ENCODE results near the gene TMC3.

DNA sequence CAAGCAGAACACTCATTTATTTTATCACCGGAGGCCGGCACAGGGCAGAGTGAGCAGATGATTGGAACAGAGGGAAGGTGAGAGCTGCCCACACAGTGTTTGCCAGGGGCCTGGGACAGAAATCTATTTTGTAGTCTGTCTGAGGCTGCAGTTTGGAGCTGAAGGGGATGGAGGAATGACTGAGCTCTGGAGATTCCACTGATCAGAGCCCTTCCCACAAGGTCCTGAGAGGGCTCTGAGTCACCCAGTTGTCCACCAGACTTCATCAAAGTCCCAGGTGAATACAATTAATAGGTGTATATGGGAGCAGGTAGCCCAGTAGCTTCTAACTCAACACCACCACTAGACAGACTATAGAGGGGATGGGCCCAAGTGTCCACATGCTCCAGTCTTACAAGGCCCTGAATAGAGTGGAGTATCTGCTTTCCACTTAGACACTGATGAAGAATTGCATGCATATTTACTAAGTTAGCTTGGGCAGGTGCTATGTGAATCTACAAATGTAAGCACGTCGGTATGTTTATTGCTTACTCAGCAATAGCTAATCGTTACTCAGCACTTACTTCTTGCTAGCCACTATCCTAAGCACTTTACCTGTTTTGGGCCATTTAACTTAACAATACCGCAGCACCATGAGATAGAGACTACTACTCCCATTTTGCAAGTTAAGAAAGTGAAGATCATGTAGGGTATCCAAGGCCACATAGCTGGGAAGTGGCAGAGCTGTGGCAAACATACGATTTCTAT lies 47.4 kb downstream of the TMC3 start:
- TF ChIP-seq, protein P1, sequence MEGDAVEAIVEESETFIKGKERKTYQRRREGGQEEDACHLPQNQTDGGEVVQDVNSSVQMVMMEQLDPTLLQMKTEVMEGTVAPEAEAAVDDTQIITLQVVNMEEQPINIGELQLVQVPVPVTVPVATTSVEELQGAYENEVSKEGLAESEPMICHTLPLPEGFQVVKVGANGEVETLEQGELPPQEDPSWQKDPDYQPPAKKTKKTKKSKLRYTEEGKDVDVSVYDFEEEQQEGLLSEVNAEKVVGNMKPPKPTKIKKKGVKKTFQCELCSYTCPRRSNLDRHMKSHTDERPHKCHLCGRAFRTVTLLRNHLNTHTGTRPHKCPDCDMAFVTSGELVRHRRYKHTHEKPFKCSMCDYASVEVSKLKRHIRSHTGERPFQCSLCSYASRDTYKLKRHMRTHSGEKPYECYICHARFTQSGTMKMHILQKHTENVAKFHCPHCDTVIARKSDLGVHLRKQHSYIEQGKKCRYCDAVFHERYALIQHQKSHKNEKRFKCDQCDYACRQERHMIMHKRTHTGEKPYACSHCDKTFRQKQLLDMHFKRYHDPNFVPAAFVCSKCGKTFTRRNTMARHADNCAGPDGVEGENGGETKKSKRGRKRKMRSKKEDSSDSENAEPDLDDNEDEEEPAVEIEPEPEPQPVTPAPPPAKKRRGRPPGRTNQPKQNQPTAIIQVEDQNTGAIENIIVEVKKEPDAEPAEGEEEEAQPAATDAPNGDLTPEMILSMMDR (IDR thresholded peaks at IDR 0.05) = no peak
- TF ChIP-seq, protein P2, sequence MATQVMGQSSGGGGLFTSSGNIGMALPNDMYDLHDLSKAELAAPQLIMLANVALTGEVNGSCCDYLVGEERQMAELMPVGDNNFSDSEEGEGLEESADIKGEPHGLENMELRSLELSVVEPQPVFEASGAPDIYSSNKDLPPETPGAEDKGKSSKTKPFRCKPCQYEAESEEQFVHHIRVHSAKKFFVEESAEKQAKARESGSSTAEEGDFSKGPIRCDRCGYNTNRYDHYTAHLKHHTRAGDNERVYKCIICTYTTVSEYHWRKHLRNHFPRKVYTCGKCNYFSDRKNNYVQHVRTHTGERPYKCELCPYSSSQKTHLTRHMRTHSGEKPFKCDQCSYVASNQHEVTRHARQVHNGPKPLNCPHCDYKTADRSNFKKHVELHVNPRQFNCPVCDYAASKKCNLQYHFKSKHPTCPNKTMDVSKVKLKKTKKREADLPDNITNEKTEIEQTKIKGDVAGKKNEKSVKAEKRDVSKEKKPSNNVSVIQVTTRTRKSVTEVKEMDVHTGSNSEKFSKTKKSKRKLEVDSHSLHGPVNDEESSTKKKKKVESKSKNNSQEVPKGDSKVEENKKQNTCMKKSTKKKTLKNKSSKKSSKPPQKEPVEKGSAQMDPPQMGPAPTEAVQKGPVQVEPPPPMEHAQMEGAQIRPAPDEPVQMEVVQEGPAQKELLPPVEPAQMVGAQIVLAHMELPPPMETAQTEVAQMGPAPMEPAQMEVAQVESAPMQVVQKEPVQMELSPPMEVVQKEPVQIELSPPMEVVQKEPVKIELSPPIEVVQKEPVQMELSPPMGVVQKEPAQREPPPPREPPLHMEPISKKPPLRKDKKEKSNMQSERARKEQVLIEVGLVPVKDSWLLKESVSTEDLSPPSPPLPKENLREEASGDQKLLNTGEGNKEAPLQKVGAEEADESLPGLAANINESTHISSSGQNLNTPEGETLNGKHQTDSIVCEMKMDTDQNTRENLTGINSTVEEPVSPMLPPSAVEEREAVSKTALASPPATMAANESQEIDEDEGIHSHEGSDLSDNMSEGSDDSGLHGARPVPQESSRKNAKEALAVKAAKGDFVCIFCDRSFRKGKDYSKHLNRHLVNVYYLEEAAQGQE (IDR thresholded peaks at IDR 0.05) = no peak
- TF ChIP-seq JUN (IDR thresholded peaks at IDR 0.05) (no peak), PHF8 (IDR thresholded peaks at IDR 0.05; ENCODE audit: borderline replicate concordance, low read depth) (no peak), CEBPB (IDR thresholded peaks at IDR 0.05) (no peak), MAFK (IDR thresholded peaks at IDR 0.05; ENCODE audit: partially characterized antibody) (peak; percentile 98)
- TF ChIP-seq, protein P3, sequence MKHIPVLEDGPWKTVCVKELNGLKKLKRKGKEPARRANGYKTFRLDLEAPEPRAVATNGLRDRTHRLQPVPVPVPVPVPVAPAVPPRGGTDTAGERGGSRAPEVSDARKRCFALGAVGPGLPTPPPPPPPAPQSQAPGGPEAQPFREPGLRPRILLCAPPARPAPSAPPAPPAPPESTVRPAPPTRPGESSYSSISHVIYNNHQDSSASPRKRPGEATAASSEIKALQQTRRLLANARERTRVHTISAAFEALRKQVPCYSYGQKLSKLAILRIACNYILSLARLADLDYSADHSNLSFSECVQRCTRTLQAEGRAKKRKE (CRISPR knock-in tag; IDR thresholded peaks at IDR 0.05; ENCODE audit: low read depth) = no peak
- TF ChIP-seq, protein P4, sequence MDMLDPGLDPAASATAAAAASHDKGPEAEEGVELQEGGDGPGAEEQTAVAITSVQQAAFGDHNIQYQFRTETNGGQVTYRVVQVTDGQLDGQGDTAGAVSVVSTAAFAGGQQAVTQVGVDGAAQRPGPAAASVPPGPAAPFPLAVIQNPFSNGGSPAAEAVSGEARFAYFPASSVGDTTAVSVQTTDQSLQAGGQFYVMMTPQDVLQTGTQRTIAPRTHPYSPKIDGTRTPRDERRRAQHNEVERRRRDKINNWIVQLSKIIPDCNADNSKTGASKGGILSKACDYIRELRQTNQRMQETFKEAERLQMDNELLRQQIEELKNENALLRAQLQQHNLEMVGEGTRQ (IDR thresholded peaks at IDR 0.05) = no peak
